Mesenchymal stem cell (in vitro differentiated cells and primary cell): ENCODE results near the gene DIAPH2.
A peak's percentile ranks its signal among the peaks of the same experiment; 100 is the strongest.

ENCODE experiments used
- DNase-seq: peaks from one replicate; pipeline ENCODE4 v3.0.0-alpha.2; 2013
- H2AFZ ChIP-seq: one replicate; pipeline ENCODE4 v1.6.1; 2013; ENCODE audit warnings: low read depth, mild to moderate bottlenecking, control low read depth, inconsistent platforms, low read length, moderate library complexity
- H2AK5ac ChIP-seq: 2 replicates; pipeline ENCODE4 v1.6.1; 2013; ENCODE audit warnings: low read length, moderate library complexity, mild to moderate bottlenecking, inconsistent platforms; ENCODE audit not compliant: severe bottlenecking
- H2BK120ac ChIP-seq: one replicate; pipeline ENCODE4 v1.6.1; 2013; ENCODE audit warnings: low read depth, mild to moderate bottlenecking, inconsistent platforms, low read length, moderate library complexity
- H2BK12ac ChIP-seq, 2 experiments: one replicate each; pipeline ENCODE4 v1.6.1; 2013; ENCODE audit warnings: inconsistent platforms in 2 of 2, low read length in 2 of 2, mild to moderate bottlenecking in 2 of 2, moderate library complexity in 2 of 2, control low read depth in 1 of 2
- H2BK15ac ChIP-seq: one replicate; pipeline ENCODE4 v1.6.1; 2013; ENCODE audit warnings: mild to moderate bottlenecking, low read depth, inconsistent platforms; ENCODE audit not compliant: poor library complexity, severe bottlenecking
- H2BK5ac ChIP-seq: 2 replicates; pipeline ENCODE4 v1.6.1; 2013; ENCODE audit warnings: low read depth, mild to moderate bottlenecking, low read length, control low read depth, inconsistent platforms; ENCODE audit not compliant: poor library complexity, severe bottlenecking
- H3K14ac ChIP-seq, 2 experiments: one replicate each; pipeline ENCODE4 v1.6.1; 2013; ENCODE audit warnings: inconsistent platforms in 2 of 2, low read length in 2 of 2, control low read depth in 1 of 2, mild to moderate bottlenecking in 1 of 2, moderate library complexity in 1 of 2
- H3K18ac ChIP-seq, 2 experiments: one replicate each; pipeline ENCODE4 v1.6.1; 2013; ENCODE audit warnings: inconsistent platforms in 2 of 2, low read length in 2 of 2, control low read depth in 1 of 2, low read depth in 1 of 2, mild to moderate bottlenecking in 1 of 2
- H3K23ac ChIP-seq, 2 experiments: one replicate each; pipeline ENCODE4 v1.6.1; 2013; ENCODE audit warnings: inconsistent platforms in 2 of 2, low read length in 2 of 2, mild to moderate bottlenecking in 2 of 2, moderate library complexity in 2 of 2, control low read depth in 1 of 2
- H3K27ac ChIP-seq: 2 replicates; pipeline ENCODE4 v1.5.1; 2013; ENCODE audit warnings: mild to moderate bottlenecking, moderate library complexity, low read length, control low read depth, inconsistent platforms; ENCODE audit not compliant: poor library complexity, severe bottlenecking
- H3K27me3 ChIP-seq, 2 experiments: 2 replicates each; pipeline versions ENCODE4 v1.6.1 to v1.7.0; 2013; ENCODE audit warnings: low read length in 2 of 2, mild to moderate bottlenecking in 2 of 2, moderate library complexity in 2 of 2, control low read depth in 1 of 2, inconsistent platforms in 1 of 2; ENCODE audit not compliant: control insufficient read depth in 1 of 2, insufficient read depth in 1 of 2
- H3K36me3 ChIP-seq, 2 experiments: 2 replicates each; pipeline versions ENCODE4 v1.6.1 to v1.7.0; 2013; ENCODE audit warnings: low read length in 2 of 2, control low read depth in 1 of 2, inconsistent platforms in 1 of 2, low read depth in 1 of 2, mild to moderate bottlenecking in 1 of 2; ENCODE audit not compliant: insufficient read depth in 2 of 2, control insufficient read depth in 1 of 2
- H3K4ac ChIP-seq, 2 experiments: one replicate each; pipeline ENCODE4 v1.6.1; 2013; ENCODE audit warnings: inconsistent platforms in 2 of 2, low read length in 2 of 2, mild to moderate bottlenecking in 2 of 2, moderate library complexity in 2 of 2, control low read depth in 1 of 2, low read depth in 1 of 2
- H3K4me1 ChIP-seq: 2 replicates; pipeline ENCODE4 v1.6.1; 2013; ENCODE audit warnings: low read depth, low read length, control low read depth; ENCODE audit not compliant: control insufficient read depth, insufficient read depth
- H3K4me2 ChIP-seq: 2 replicates; pipeline ENCODE4 v1.6.1; 2013; ENCODE audit warnings: low read length, mild to moderate bottlenecking, inconsistent platforms; ENCODE audit not compliant: poor library complexity, severe bottlenecking
- H3K4me3 ChIP-seq, 2 experiments: 2 replicates each; pipeline versions ENCODE4 v1.5.1 to v1.7.0; 2013; ENCODE audit warnings: low read length in 2 of 2, mild to moderate bottlenecking in 2 of 2, control low read depth in 1 of 2, low read depth in 1 of 2; ENCODE audit not compliant: insufficient read depth in 1 of 2
- H3K79me1 ChIP-seq: replicated peaks from 2 replicates; pipeline ENCODE4 v1.6.1; 2013; ENCODE audit warnings: mild to moderate bottlenecking, control low read depth, low read length, inconsistent platforms; ENCODE audit not compliant: poor library complexity, severe bottlenecking
- H3K9ac ChIP-seq: 2 replicates; pipeline ENCODE4 v1.7.0; 2013; ENCODE audit warnings: mild to moderate bottlenecking, low read length, moderate library complexity
- H3K9me3 ChIP-seq: 2 replicates; pipeline ENCODE4 v1.7.0; 2013; ENCODE audit warnings: mild to moderate bottlenecking, low read length; ENCODE audit not compliant: control insufficient read depth
- H4K8ac ChIP-seq: one replicate; pipeline ENCODE4 v1.6.1; 2013; ENCODE audit warnings: inconsistent platforms, mild to moderate bottlenecking, low read length, moderate library complexity
- H4K91ac ChIP-seq: one replicate; pipeline ENCODE4 v1.6.1; 2013; ENCODE audit warnings: mild to moderate bottlenecking, low read length, inconsistent platforms
- WGBS: methylation state at CpG from one replicate; pipeline ENCODE4 v1.1.7; 2013; ENCODE audit warnings: mixed read lengths; 5-methylcytosine and 5-hydroxymethylcytosine counted together

DIAPH2 gene

DNA sequence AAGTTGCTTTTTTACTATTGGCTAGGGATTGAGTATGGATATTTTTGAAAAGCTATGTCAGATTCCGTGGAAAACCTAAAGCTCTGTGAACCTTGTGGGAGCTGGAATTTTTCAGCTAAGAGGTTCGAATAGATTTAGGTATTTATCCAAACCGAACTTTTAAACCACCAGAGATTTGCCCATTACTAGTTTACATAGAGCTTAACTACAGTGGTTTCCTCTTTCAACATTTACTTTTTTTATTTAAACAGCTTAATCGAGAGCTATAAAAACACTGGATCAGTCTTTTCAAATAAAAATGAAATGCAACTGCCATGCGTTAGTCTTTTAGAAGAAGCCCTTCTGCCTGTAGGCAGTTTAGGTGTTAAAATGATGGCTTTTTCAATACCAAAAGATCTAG is 576.0 kb downstream of the DIAPH2 start:
- Histone ChIP-seq H3K4me2 (no peak overlapping the region), H2BK12ac (no peak overlapping the region), H2BK15ac (no peak overlapping the region), H3K23ac (no peak overlapping the region), H2BK120ac (no peak overlapping the region), H3K4ac (no peak overlapping the region), H2BK5ac (no peak overlapping the region), H3K9ac (no peak overlapping the region), H3K9me3 (no peaks in the 10 kb centered on the region), H2AFZ (no peak overlapping the region), H3K36me3 (no peaks in the 10 kb centered on the region), H4K91ac (no peak overlapping the region), H3K14ac (no peak overlapping the region), H4K8ac (no peak overlapping the region), H3K18ac (no peak overlapping the region), H3K79me1 (no peaks in the 10 kb centered on the region), H2AK5ac (no peak overlapping the region), H3K4me1 (no peaks in the 10 kb centered on the region), H3K4me3 (no peak overlapping the region), H3K27ac (no peak overlapping the region), H3K27me3 (no peaks in the 10 kb centered on the region)
- WGBS = 100% methylated on average over 4 of the region's 5 CpGs
- no peak for DNase-seq

GRCh38 chrX:97266406-97267121 is 581.9 kb downstream of the DIAPH2 start:
- Histone ChIP-seq H4K8ac (no peak overlapping the region), H3K4ac (no peak overlapping the region), H3K23ac (no peak overlapping the region), H2BK120ac (no peak overlapping the region), H2AFZ (no peak overlapping the region), H3K36me3 (no peaks in the 10 kb centered on the region), H3K9ac (no peak overlapping the region), H3K4me3 (no peak overlapping the region), H3K9me3 (no peaks in the 10 kb centered on the region), H3K18ac (no peak overlapping the region), H3K27ac (no peak overlapping the region), H2BK12ac (no peak overlapping the region), H3K4me1 (no peaks in the 10 kb centered on the region), H3K14ac (no peak overlapping the region), H3K4me2 (no peak overlapping the region), H2AK5ac (no peak overlapping the region), H2BK15ac (no peak overlapping the region), H3K79me1 (no peaks in the 10 kb centered on the region), H3K27me3 (no peaks in the 10 kb centered on the region), H2BK5ac (no peak overlapping the region), H4K91ac (no peak overlapping the region)
- no CpG with 5 or more reads among the region's 2 CpGs for WGBS
- DNase-seq = no peak

GRCh38 chrX:97267396-97268181 is 582.9 kb downstream of the DIAPH2 start:
- Histone ChIP-seq H2AK5ac (no peak overlapping the region), H3K4me1 (no peaks in the 10 kb centered on the region), H2BK12ac (no peak overlapping the region), H3K79me1 (no peaks in the 10 kb centered on the region), H3K36me3 (no peaks in the 10 kb centered on the region), H3K27ac (no peak overlapping the region), H4K8ac (no peak overlapping the region), H3K18ac (peak overlapping the region in 1 of 2 experiments; percentile 5), H3K27me3 (no peaks in the 10 kb centered on the region), H2BK15ac (no peak overlapping the region), H3K4me3 (no peak overlapping the region), H2BK120ac (no peak overlapping the region), H2AFZ (no peak overlapping the region), H4K91ac (no peak overlapping the region), H3K4ac (no peak overlapping the region), H3K9ac (no peak overlapping the region), H3K14ac (no peak overlapping the region), H3K4me2 (no peak overlapping the region), H3K23ac (no peak overlapping the region), H2BK5ac (no peak overlapping the region), H3K9me3 (no peaks in the 10 kb centered on the region)
- DNase-seq = peak; percentile 38
- WGBS = no CpG with 5 or more reads among the region's 4 CpGs

GRCh38 chrX:97268182-97268680 is 583.6 kb downstream of the DIAPH2 start:
- Histone ChIP-seq H3K9me3 (no peaks in the 10 kb centered on the region), H2AK5ac (no peak overlapping the region), H3K9ac (no peak overlapping the region), H4K8ac (no peak overlapping the region), H3K14ac (no peak overlapping the region), H2BK12ac (no peak overlapping the region), H2BK15ac (no peak overlapping the region), H3K27me3 (no peaks in the 10 kb centered on the region), H3K36me3 (no peaks in the 10 kb centered on the region), H2AFZ (no peak overlapping the region), H2BK120ac (no peak overlapping the region), H2BK5ac (no peak overlapping the region), H3K4me2 (no peak overlapping the region), H3K4me1 (no peaks in the 10 kb centered on the region), H3K79me1 (no peaks in the 10 kb centered on the region), H4K91ac (no peak overlapping the region), H3K23ac (no peak overlapping the region), H3K27ac (no peak overlapping the region), H3K4ac (no peak overlapping the region), H3K4me3 (no peak overlapping the region), H3K18ac (no peak overlapping the region)
- WGBS = no CpG with 5 or more reads among the region's 2 CpGs
- DNase-seq = no peak
